ENCODE measurements around the gene PRG3.

- no peak for TF ChIP-seq EZH2phosphoT487 (IDR thresholded peaks at IDR 0.05; ENCODE audit: borderline replicate concordance)
- no peak for TF ChIP-seq CTCF (conservative IDR thresholded peaks at IDR 0.05; ENCODE audit: low read length)
Measured at GRCh38 chr11:57397394-57397990, 16.5 kb upstream of the PRG3 start.
